C4-2B (cell line): Measurements from ENCODE around the gene NRP2.
A peak's percentile ranks its signal among the peaks of the same experiment; 100 is the strongest.

ENCODE experiments used
- H3K27ac ChIP-seq: fragments of 450-650 bp; 2 replicates; pipeline ENCODE4 v1.5.1; 2017
- ZFX ChIP-seq: fragments of 450-650 bp; IDR thresholded peaks from 2 replicates; pipeline ENCODE4 v1.6.1; 2017
- TF ChIP-seq, protein P1 (sequence below): fragments of 450-650 bp; conservative IDR thresholded peaks from 2 replicates; pipeline ENCODE4 v1.5.1; 2017; ENCODE audit warnings: mild to moderate bottlenecking

Gene NRP2

DNA sequence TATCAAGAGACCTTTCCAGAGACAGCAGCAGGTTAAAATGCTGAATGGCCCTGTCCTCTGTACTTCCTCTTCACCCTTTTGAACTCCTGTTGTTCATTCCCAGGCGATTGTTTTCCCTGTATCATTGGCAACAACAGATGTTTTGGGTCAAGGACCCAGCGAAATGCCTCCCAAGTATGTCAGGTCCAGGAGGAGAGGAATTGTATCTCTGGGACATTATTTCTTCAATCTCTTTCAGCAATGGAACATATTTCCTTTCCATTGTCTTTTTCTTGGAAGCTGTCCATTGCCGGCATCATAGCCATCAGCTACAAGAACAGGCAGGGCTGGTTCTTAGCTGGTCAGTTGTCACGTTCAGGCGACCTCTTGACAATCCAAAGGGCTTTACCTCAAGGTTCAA, 76.2 kb downstream of the NRP2 start:
- no peak for TF ChIP-seq ZFX
- TF ChIP-seq, protein P1, sequence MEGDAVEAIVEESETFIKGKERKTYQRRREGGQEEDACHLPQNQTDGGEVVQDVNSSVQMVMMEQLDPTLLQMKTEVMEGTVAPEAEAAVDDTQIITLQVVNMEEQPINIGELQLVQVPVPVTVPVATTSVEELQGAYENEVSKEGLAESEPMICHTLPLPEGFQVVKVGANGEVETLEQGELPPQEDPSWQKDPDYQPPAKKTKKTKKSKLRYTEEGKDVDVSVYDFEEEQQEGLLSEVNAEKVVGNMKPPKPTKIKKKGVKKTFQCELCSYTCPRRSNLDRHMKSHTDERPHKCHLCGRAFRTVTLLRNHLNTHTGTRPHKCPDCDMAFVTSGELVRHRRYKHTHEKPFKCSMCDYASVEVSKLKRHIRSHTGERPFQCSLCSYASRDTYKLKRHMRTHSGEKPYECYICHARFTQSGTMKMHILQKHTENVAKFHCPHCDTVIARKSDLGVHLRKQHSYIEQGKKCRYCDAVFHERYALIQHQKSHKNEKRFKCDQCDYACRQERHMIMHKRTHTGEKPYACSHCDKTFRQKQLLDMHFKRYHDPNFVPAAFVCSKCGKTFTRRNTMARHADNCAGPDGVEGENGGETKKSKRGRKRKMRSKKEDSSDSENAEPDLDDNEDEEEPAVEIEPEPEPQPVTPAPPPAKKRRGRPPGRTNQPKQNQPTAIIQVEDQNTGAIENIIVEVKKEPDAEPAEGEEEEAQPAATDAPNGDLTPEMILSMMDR, result no peak
- no peak overlapping the region for H3K27ac ChIP-seq

DNA sequence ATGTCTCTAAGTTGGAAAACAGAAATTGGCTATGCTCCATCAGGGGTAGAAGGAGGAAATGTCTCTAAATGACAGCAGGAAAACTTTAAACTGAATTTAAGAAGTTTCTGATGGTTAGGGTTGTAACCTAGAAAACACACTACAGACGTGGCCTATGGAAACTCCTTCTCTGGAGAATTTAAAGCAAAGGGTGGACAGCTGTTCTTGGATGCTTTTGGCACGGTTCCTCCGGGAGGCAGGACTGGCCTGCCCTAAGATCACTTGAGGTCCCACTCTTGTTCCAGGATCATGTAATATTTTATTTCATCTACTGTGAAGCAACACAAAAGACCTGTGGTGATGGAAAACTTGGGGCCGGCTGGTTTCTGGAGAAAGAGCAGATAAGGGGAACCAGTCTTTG, 77.0 kb downstream of the NRP2 start:
- TF ChIP-seq, protein P1, result no peak
- TF ChIP-seq ZFX, result no peak
- H3K27ac ChIP-seq, result no peak overlapping the region

DNA sequence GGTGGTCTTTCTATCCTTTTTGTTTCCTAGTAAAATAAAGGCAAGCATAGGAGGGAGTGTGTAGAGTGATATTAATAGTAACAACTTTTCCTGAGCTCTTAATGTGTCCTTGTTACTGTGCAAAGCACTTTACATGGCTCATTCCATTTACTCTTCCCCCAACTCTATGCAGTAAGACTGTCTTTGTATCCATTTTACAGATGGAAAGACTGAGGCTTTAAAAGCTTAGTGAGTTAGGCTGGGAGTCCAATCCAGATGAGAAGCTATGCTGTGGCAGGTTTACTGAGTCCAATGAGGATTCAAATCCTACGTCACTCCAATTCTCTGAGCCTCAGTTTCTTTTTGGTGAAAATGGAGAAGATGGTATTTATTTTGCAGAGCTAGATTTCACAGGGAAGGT, 77.4 kb downstream of the NRP2 start:
- H3K27ac ChIP-seq, result no peak overlapping the region
- TF ChIP-seq, protein P1, result no peak
- no peak for TF ChIP-seq ZFX

DNA sequence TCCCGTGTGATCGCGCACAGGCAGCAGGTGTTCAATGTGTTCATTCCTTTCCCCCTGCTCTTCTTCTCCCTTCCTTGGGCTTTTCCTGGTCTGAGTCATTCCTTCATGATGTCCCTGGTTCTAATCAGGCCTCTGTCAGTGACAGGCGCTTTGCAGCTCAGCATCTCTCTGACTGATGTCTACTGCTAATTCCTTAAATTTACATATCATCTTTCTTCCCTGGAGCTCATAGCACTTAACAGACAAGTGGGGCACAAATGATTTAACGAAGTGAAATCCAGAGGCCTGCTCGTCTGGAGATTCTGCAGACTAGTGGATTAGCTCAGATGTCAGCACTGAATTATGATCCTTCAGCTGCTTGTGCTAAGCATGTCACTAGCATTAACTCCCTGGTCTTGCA, 77.9 kb downstream of the NRP2 start:
- no peak for TF ChIP-seq ZFX
- TF ChIP-seq, protein P1, result no peak
- no peak overlapping the region for H3K27ac ChIP-seq

DNA sequence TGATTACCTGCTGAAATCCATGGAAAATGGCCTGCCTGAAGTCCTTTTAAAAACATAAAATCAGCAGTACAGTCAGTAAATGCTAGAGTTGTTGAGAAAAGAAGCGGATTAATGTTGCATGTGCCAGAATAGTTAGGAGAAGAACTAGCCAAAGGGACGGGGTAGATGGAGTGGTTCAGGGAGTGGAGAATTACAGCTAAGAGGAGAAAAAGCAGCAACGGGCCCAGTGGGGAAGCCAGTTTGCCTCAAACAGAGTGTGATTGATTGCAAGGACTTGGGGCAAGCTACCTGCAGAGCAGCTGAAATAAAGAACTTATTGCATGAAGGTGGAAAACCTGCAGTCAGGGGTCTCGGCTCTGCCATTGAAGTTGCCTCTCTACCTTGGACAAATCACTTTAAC, 79.1 kb downstream of the NRP2 start:
- H3K27ac ChIP-seq, result no peak overlapping the region
- no peak for TF ChIP-seq ZFX
- TF ChIP-seq, protein P1, result no peak

DNA sequence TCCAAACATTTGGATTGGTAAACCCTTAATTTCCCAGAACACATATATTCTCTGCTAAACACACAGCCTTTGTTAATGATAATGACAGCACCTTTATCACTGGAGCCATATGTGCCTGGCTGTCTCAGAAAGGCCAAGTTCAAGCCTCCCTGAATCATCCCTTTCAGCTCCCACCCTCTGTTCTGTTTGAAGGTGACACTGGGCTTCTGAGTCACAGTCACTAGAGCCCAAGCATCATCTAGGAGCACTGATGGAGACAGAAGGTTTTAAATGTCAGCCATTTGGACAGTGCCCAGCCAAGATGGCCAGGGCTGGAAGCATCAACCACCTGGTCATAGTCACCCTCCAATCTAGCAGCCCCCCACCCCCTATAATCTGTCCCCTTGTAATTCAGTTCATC, 80.6 kb downstream of the NRP2 start:
- no peak for TF ChIP-seq ZFX
- TF ChIP-seq, protein P1, result no peak
- no peak overlapping the region for H3K27ac ChIP-seq

DNA sequence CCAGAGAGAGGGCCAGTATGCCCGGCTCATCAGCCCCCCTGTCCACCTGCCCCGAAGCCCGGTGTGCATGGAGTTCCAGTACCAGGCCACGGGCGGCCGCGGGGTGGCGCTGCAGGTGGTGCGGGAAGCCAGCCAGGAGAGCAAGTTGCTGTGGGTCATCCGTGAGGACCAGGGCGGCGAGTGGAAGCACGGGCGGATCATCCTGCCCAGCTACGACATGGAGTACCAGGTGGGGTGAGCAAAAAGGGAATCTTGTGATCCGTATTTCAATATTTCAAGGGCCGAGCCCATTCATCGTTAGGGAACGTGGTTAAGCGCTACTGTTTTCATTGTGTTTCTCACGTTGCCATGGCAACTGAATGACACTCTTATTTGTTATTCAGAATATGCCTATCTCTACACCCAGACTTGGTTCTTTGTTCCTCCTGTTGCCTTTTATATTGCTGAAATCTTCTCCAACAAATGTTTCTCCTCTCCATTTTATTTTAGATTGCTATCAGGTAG, 81.5 kb downstream of the NRP2 start:
- H3K27ac ChIP-seq, result no peak overlapping the region
- no peak for TF ChIP-seq ZFX
- TF ChIP-seq, protein P1, result peak; percentile 40
